ENCODE data around the gene RNF112.

Gene RNF112

DNA sequence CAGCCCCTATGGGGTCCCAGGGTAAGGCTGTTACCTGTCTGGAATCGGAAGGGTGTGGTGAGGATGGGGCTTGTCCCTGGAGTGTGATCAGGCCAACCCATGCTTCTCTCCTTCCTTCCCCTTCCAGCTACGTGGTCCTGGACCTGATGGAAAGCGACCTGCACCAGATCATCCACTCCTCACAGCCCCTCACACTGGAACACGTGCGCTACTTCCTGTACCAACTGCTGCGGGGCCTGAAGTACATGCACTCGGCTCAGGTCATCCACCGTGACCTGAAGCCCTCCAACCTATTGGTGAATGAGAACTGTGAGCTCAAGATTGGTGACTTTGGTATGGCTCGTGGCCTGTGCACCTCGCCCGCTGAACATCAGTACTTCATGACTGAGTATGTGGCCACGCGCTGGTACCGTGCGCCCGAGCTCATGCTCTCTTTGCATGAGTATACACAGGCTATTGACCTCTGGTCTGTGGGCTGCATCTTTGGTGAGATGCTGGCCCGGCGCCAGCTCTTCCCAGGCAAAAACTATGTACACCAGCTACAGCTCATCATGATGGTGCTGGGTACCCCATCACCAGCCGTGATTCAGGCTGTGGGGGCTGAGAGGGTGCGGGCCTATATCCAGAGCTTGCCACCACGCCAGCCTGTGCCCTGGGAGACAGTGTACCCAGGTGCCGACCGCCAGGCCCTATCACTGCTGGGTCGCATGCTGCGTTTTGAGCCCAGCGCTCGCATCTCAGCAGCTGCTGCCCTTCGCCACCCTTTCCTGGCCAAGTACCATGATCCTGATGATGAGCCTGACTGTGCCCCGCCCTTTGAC is 30.3 kb upstream of the RNF112 start:
- no peak for DNase-seq (ENCODE audit: low read depth)
- TF ChIP-seq, protein P1, sequence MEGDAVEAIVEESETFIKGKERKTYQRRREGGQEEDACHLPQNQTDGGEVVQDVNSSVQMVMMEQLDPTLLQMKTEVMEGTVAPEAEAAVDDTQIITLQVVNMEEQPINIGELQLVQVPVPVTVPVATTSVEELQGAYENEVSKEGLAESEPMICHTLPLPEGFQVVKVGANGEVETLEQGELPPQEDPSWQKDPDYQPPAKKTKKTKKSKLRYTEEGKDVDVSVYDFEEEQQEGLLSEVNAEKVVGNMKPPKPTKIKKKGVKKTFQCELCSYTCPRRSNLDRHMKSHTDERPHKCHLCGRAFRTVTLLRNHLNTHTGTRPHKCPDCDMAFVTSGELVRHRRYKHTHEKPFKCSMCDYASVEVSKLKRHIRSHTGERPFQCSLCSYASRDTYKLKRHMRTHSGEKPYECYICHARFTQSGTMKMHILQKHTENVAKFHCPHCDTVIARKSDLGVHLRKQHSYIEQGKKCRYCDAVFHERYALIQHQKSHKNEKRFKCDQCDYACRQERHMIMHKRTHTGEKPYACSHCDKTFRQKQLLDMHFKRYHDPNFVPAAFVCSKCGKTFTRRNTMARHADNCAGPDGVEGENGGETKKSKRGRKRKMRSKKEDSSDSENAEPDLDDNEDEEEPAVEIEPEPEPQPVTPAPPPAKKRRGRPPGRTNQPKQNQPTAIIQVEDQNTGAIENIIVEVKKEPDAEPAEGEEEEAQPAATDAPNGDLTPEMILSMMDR (conservative IDR thresholded peaks at IDR 0.05; ENCODE audit: low read length): no peak
- 0 out of 2 replicates have a peak overlapping the region, but pooled peaks have one; percentile 7 for H3K4me3 ChIP-seq (ENCODE audit: low read length)

DNA sequence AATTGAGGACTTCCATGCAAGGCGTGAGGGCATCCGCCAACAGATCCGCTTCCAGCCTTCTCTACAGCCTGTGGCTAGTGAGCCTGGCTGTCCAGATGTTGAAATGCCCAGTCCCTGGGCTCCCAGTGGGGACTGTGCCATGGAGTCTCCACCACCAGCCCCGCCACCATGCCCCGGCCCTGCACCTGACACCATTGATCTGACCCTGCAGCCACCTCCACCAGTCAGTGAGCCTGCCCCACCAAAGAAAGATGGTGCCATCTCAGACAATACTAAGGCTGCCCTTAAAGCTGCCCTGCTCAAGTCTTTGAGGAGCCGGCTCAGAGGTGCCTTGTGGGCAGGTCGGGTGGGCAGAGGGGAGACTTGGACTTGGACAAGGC is 29.7 kb upstream of the RNF112 start:
- TF ChIP-seq, protein P1 (conservative IDR thresholded peaks at IDR 0.05; ENCODE audit: low read length): no peak
- no peak for DNase-seq (ENCODE audit: low read depth)
- H3K4me3 ChIP-seq (ENCODE audit: low read length): no peak overlapping the region

DNA sequence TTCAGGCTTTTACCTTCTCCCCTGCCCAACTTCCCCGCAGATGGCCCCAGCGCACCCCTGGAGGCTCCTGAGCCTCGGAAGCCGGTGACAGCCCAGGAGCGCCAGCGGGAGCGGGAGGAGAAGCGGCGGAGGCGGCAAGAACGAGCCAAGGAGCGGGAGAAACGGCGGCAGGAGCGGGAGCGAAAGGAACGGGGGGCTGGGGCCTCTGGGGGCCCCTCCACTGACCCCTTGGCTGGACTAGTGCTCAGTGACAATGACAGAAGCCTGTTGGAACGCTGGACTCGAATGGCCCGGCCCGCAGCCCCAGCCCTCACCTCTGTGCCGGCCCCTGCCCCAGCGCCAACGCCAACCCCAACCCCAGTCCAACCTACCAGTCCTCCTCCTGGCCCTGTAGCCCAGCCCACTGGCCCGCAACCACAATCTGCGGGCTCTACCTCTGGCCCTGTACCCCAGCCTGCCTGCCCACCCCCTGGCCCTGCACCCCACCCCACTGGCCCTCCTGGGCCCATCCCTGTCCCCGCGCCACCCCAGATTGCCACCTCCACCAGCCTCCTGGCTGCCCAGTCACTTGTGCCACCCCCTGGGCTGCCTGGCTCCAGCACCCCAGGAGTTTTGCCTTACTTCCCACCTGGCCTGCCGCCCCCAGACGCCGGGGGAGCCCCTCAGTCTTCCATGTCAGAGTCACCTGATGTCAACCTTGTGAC is 29.1 kb upstream of the RNF112 start:
- DNase-seq (ENCODE audit: low read depth): no peak
- H3K4me3 ChIP-seq (ENCODE audit: low read length): no peak overlapping the region
- TF ChIP-seq, protein P1 (conservative IDR thresholded peaks at IDR 0.05; ENCODE audit: low read length): no peak

DNA sequence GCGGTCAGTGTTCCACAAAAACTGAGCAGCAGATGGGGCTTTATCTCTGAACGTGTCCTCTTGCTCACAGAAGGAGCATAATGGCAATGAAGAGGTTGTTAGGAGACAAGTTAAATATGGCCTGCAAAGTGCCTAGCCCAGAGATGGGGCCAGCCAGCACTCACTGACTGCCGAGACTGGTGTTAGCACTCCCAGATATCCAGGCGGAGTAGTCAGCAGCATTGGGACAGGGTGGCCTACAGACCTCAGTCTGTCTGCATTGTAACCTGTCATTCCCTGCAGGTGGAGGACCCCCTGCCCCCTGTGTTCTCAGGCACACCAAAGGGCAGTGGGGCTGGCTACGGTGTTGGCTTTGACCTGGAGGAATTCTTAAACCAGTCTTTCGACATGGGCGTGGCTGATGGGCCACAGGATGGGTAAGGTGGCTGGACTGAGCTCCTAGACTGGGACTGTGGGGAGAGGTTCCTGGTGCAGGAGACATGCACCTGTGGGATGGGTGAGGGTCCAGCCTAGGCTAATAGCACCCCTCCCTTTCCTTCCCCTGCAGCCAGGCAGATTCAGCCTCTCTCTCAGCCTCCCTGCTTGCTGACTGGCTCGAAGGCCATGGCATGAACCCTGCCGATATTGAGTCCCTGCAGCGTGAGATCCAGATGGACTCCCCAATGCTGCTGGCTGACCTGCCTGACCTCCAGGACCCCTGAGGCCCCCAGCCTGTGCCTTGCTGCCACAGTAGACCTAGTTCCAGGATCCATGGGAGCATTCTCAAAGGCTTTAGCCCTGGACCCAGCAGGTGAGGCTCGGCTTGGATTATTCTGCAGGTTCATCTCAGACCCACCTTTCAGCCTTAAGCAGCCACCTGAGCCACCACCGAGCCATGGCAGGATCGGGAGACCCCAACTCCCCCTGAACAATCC is 28.2 kb upstream of the RNF112 start:
- H3K4me3 ChIP-seq (ENCODE audit: low read length): no peak overlapping the region
- no peak for DNase-seq (ENCODE audit: low read depth)
- TF ChIP-seq, protein P1 (conservative IDR thresholded peaks at IDR 0.05; ENCODE audit: low read length): no peak

DNA sequence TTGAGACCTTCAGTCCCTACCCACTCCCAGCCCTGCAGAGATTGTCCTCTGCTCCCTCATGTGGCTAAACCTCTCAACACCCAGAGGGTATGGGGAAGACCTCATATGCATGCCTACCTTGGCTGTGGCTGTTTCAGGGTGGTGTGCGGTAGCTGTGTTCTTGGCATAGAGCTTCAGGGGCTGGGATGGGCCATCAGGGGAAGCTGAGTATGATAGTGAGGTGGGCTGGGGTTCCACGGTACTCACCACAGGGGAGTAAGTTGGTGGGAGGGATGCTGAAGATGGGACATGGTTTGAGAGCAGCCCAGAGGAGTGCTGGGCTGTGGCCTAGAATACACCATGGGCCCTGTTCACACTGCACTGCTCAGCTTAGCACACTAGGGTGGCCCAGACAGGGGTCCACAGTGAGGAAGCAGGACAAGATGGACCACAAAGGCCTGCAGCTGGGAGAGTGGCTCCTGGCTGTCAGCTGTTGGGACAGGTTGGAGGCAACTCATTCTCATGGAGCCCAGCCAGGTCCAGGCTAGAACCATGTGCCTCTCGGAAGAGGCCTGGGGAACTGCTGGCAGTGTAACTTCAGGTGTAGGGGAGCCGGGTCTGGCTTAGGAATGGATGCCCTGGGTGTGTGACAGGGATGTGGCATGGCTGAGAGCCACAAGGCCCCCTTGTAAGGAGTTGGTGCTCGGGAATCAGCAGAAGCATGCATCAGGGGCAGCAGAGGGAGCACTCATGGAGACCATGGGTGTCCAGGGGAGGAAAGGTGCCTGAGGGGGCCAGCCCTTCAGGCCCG is 27.2 kb upstream of the RNF112 start:
- peak overlapping the region; percentile 86 for H3K4me3 ChIP-seq (ENCODE audit: low read length)
- DNase-seq (ENCODE audit: low read depth): peak; percentile 53
- TF ChIP-seq, protein P1 (conservative IDR thresholded peaks at IDR 0.05; ENCODE audit: low read length): no peak; the same call in 1 of the 2 replicates

DNA sequence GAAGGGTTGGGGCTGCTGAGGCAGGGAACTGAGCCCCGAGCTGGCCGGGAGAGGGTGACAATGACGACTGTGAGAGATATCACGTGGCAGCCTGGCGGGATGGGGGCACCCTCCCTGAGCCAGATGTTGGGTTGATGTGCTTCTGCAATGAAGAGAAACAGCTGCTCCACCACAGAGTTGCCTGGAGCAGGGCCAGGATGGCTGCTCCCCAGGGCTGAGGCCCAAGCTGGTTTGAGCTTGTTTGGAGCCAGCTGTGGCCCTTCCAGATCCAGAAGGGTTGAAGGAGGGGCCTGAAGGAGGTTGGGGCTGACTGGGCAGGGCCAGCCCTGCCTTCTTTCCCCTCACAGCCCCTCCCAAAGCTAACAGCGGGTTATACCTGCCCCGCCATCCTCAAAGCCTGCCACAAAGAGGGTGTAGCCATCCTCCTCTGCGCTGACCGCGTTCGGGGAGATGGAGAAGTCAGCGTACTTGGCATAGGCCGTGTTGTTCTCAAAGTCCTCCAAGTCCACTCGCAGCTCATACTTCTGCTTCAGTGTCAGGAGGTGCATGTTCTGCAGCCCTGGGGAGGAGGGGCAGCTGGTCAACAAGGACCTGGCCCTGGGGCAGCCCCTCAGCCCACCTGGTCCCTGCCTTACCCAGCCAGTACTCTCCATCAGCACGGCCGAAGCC is 26.2 kb upstream of the RNF112 start:
- H3K4me3 ChIP-seq (ENCODE audit: low read length): peak overlapping the region; percentile 86
- TF ChIP-seq, protein P1 (conservative IDR thresholded peaks at IDR 0.05; ENCODE audit: low read length): no peak
- peak; percentile 97 for DNase-seq (ENCODE audit: low read depth)

Data from AG10803 (cell line).